Fibroblast of mammary gland (primary cell): ENCODE data around the gene ZCCHC10.
"Not testable (repeated sequence)": the region's sequence is repeated elsewhere in the genome, so short reads cannot be mapped to it uniquely, and the experiment has no call there.

Experiments used
- DNase-seq: peaks from one replicate; pipeline ENCODE4 v3.0.0-alpha.2; 2010; ENCODE audit warnings: low read depth
- H3K4me3 ChIP-seq: 2 replicates; pipeline ENCODE4 v1.5.1; 2011; ENCODE audit warnings: low read depth, mild to moderate bottlenecking, low read length, moderate library complexity; ENCODE audit not compliant: control insufficient read depth
- CTCF ChIP-seq: conservative IDR thresholded peaks from 2 replicates; pipeline ENCODE4 v1.5.1; 2011; ENCODE audit warnings: low read depth, low read length, inconsistent platforms; ENCODE audit not compliant: control insufficient read depth, insufficient read depth

ZCCHC10 gene

GRCh38 chr5:133029416-133029815, 3.1 kb upstream of the ZCCHC10 start:
- no peak for DNase-seq
- no peak overlapping the region for H3K4me3 ChIP-seq
- no peak for TF ChIP-seq CTCF

DNA sequence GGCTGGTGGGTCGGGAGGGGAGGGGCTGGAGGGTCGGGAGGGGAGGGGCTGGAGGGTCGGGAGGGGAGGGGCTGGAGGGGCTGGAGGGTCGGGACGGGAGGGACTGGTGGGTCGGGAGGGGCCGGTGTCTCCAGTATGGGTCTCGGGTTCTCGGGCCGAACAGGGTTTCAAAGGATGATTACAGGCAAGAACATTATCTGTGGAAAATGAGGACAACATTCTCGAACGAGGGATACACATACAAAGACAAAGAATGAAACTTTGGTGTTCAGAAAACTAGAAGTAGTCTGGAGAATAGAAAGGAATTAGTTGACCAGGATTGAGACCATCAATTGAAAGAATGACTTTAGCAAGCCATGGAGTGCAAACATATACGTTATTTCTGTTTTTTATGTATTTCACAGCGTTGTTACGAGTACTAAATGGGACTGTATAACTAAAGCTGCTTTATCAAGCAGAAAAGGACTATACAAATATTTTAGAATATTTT, 360 bp upstream of the ZCCHC10 start:
- no peak for DNase-seq
- TF ChIP-seq CTCF, result no peak
- peak overlapping the region; percentile 90 for H3K4me3 ChIP-seq

DNA sequence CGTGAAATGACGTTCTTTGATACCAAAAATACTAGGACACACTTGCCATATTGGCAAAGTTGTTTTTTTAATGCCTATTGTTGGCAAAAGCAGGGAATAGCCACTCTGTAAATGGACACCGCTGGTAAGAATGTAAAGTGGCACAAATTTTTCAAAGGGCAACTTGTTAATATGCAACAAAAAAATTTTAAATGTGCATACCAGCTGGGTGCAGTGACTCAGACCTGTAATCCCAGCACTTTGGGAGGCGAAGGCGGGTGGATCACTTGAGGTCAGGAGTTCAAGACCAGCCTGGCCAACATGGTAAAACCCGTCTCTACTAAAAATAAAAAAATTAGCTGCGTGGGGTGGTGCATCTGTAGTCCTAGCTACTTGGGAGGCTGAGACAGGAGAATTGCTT, 6.9 kb downstream of the ZCCHC10 start:
- not testable (repeated sequence) for DNase-seq, H3K4me3 ChIP-seq

- no peak for DNase-seq
- H3K4me3 ChIP-seq, result no peak overlapping the region
- TF ChIP-seq CTCF, result no peak
These were observed 8.4 kb downstream of the ZCCHC10 start for GRCh38 chr5:133017964-133018363.

DNA sequence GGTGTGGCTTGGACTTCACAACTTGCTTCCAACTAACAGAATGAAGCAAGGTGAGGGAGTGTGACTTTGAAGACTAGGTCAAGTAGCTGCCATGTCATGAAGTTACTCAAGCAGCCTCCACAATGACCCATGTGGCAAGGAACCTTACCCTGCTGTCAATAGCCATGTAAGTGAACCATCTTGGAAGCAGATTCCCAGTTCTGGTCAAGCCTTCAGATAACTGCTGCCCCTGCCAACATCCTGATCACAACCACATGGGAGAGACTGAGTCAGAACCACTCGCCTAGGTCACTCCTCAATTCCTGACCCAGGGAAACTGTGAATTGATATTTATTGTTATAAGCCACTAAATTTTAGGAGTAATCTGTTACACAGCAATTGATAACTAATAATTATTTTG, 10.9 kb downstream of the ZCCHC10 start:
- H3K4me3 ChIP-seq, result no peak overlapping the region
- no peak for TF ChIP-seq CTCF
- peak; percentile 51 for DNase-seq

DNA sequence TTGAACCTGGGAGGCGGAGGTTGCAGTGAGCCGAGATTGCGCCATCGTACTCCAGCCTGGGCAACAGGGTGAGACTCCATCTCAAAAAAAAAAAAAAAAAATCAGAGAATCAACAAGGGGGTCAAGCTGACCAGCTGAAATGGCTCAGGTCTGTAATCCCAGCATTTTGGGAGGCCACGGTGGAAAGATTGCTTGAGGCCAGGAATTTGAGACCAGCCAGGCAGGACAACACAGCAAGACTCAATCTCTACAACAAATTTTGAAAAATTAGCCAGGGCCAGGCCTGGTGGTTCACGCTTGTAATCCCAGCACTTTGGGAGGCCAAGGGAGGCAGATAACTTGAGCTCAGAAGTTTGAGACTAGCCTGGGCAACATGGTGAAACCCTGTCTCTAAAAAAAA, 17.9 kb downstream of the ZCCHC10 start:
- not testable (repeated sequence) for DNase-seq, H3K4me3 ChIP-seq

DNA sequence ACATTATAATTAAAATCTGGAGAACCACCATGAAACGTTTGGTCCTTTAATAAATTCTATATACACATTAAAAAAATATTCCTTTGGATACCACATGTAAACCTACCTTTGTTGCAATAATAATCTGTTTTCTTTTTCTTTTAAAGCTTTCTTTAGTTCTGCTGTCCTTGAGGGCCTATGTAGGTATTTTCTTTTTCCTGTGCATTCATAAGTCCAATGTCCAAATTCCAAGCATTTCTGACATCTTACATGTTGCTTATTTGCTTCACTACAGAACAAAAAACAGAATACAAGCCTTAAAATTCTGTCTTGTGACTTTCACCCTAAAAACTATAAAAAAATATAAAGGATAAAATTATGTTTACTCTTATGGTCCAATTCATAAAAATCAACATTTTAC, 19.7 kb downstream of the ZCCHC10 start:
- no peak for DNase-seq
- TF ChIP-seq CTCF, result no peak
- no peak overlapping the region for H3K4me3 ChIP-seq

DNA sequence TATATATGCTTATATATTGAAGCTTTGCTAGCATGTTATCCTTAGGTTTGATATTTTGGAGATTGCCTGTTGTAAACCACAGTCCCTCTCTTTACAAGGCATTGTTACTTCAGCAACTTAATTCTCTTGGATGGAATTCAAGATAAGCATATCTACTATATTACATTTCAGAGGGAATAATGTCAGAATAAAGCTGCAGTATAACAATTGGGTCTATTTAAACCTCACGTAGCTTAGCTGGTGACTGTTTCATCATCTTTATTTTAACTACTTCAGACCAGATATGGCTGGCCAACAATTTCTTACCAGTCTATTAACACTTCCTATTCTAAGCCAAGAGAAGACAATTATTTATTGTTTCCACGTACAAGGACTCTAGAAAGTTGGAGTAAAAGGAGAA, 27.1 kb downstream of the ZCCHC10 start:
- no peak for DNase-seq

More for the DNA sequence above, 27.1 kb downstream of the ZCCHC10 start:
- no peak overlapping the region for H3K4me3 ChIP-seq
- TF ChIP-seq CTCF, result no peak
